CD14-positive monocyte (primary cell): ENCODE data around the gene PERM1. TPM values are rescaled to one million over a fixed set of nuclear protein-coding genes. Genes with fewer than 3 reads are reported as not detected.

Source experiments
- DNase-seq, 3 donors: peaks; one replicate each; pipeline ENCODE4 v3.0.0-alpha.2; 2011 to 2022
- H2AFZ ChIP-seq: 2 replicates; pipeline ENCODE4 v1.6.0; 2012; ENCODE audit warnings: mild to moderate bottlenecking, low read depth, low read length, inconsistent platforms; ENCODE audit not compliant: insufficient read depth, poor library complexity, severe bottlenecking
- H3K27ac ChIP-seq, 2 donors: 1 replicate in 1 of 2; 2 replicates in 1 of 2; pipeline ENCODE4 v1.5.1; 2012 to 2013; ENCODE audit warnings: low read length in 2 of 2, control low read depth in 1 of 2, inconsistent platforms in 1 of 2, low read depth in 1 of 2, mild to moderate bottlenecking in 1 of 2
- H3K27me3 ChIP-seq, 2 donors: one replicate each; pipeline versions ENCODE4 v1.6.0 to v1.6.1; 2011 to 2013; ENCODE audit warnings: low read length in 2 of 2; ENCODE audit not compliant: control insufficient read depth in 2 of 2, insufficient read depth in 2 of 2
- H3K36me3 ChIP-seq, 2 donors: replicated peaks in 1 of 2; 1 replicate in 1 of 2; 2 replicates in 1 of 2; pipeline versions ENCODE4 v1.5.1 to v1.6.1; 2012 to 2013; ENCODE audit warnings: low read length in 2 of 2, control low read depth in 1 of 2, inconsistent platforms in 1 of 2, mild to moderate bottlenecking in 1 of 2; ENCODE audit not compliant: insufficient read depth in 2 of 2, control insufficient read depth in 1 of 2
- H3K4me1 ChIP-seq, 2 donors: 1 replicate in 1 of 2; 2 replicates in 1 of 2; pipeline versions ENCODE4 v1.5.1 to v1.6.1; 2012 to 2013; ENCODE audit warnings: low read length in 2 of 2, control low read depth in 1 of 2, inconsistent platforms in 1 of 2, mild to moderate bottlenecking in 1 of 2, moderate library complexity in 1 of 2; ENCODE audit not compliant: insufficient read depth in 2 of 2, control insufficient read depth in 1 of 2
- H3K4me2 ChIP-seq: replicated peaks from 2 replicates; pipeline ENCODE3; 2012; ENCODE audit warnings: low read length, moderate library complexity, mild to moderate bottlenecking; ENCODE audit not compliant: poor library complexity, severe bottlenecking; ENCODE audit errors: extremely low read depth
- H3K4me3 ChIP-seq, 3 experiments: fragments of 200-600 bp in 1 of 3; sonication (generic) in 1 of 3; replicated peaks in 1 of 3; 1 replicate in 2 of 3; 2 replicates in 1 of 3; pipeline ENCODE4 v1.5.1; 2011 to 2013; ENCODE audit warnings: low read length in 3 of 3, mild to moderate bottlenecking in 3 of 3, control low read depth in 2 of 3, low read depth in 2 of 3, inconsistent platforms in 1 of 3, moderate library complexity in 1 of 3
- H3K79me2 ChIP-seq: 2 replicates; pipeline ENCODE4 v1.6.0; 2012; ENCODE audit warnings: mild to moderate bottlenecking, control low read depth, inconsistent platforms, low read length, moderate library complexity; ENCODE audit not compliant: insufficient read depth
- H3K9ac ChIP-seq: 2 replicates; pipeline ENCODE4 v1.6.0; 2017; ENCODE audit warnings: low read length, mild to moderate bottlenecking; ENCODE audit not compliant: insufficient read depth, poor library complexity, severe bottlenecking
- H3K9me3 ChIP-seq, 2 donors: replicated peaks in 1 of 2; 1 replicate in 1 of 2; 2 replicates in 1 of 2; pipeline versions ENCODE4 v1.5.1 to v1.6.1; 2012 to 2013; ENCODE audit warnings: low read length in 2 of 2, control low read depth in 1 of 2; ENCODE audit not compliant: control insufficient read depth in 1 of 2, insufficient read depth in 1 of 2
- H4K20me1 ChIP-seq: 2 replicates; pipeline ENCODE4 v1.6.0; 2012; ENCODE audit warnings: mild to moderate bottlenecking, low read length, control low read depth, moderate library complexity; ENCODE audit not compliant: insufficient read depth
- H3K27ac Mint-ChIP-seq, 7 donors: one replicate each; pipeline ENCODE4 v1.8.0; 2020; ENCODE audit warnings: mild to moderate bottlenecking in 7 of 7, mixed read lengths in 7 of 7, moderate library complexity in 6 of 7, inconsistent platforms in 2 of 7
- H3K27me3 Mint-ChIP-seq, 3 donors: one replicate each; pipeline ENCODE4 v1.8.0; 2021 to 2022; ENCODE audit warnings: low read depth in 3 of 3, mild to moderate bottlenecking in 3 of 3, mixed read lengths in 3 of 3, moderate library complexity in 3 of 3, inconsistent platforms in 1 of 3
- H3K36me3 Mint-ChIP-seq, 2 donors: one replicate each; pipeline ENCODE4 v1.8.0; 2020; ENCODE audit warnings: mixed read lengths in 2 of 2, inconsistent platforms in 1 of 2, mild to moderate bottlenecking in 1 of 2
- H3K4me1 Mint-ChIP-seq: one replicate; pipeline ENCODE4 v1.8.0; 2020; ENCODE audit warnings: mild to moderate bottlenecking, mixed read lengths
- H3K4me3 Mint-ChIP-seq, 2 donors: one replicate each; pipeline ENCODE4 v1.8.0; 2020; ENCODE audit warnings: mild to moderate bottlenecking in 2 of 2, mixed read lengths in 2 of 2, moderate library complexity in 1 of 2
- H3K9me3 Mint-ChIP-seq, 7 donors: one replicate each; pipeline ENCODE4 v1.8.0; 2020 to 2022; ENCODE audit warnings: mixed read lengths in 7 of 7, mild to moderate bottlenecking in 6 of 7, moderate library complexity in 6 of 7, inconsistent platforms in 2 of 7
- CTCF ChIP-seq: fragments of 200-600 bp; IDR thresholded peaks from one replicate; pipeline ENCODE4 v1.8.0; 2022; ENCODE audit warnings: antibody characterized with exemption, mild to moderate bottlenecking
- WGBS: methylation state at CpG from one replicate; pipeline ENCODE4 v1.1.5; 2013; ENCODE audit warnings: missing lambda C conversion rate; ENCODE audit not compliant: insufficient coverage; 5-methylcytosine and 5-hydroxymethylcytosine counted together
- intact Hi-C, 2 donors: fragments of 100-400 bp; cut with micrococcal nuclease; formaldehyde crosslinking; loops; one replicate each; pipeline versions ENCODE4 v1.15.0 to v1.15.1; 2023
- polyA plus RNA-seq, 3 donors: library from polyadenylated mRNA; depleted of rRNA in 1 of 3; unstranded in 2 of 3; stranded (reverse) in 1 of 3; fragments of 300-500 nt in 2 of 3; fragments of >200 nt in 1 of 3; fragmentation: Illumina TruSeq in 2 of 3; gene quantifications; 1 replicate in 2 of 3; 2 replicates in 1 of 3; pipeline ENCODE4 v1.2.3, GENCODE V29; 2012 to 2021

PERM1 gene
- polyA plus RNA-seq, 3 donors, result not detected

GRCh38 chr1:964691-965525 lies 17.0 kb downstream of the PERM1 start:
- Mint-ChIP-seq H3K27me3 (peaks cover 25 to 47% (median 37%) of the 10 kb centered on the region in 3 donors), H3K36me3 (peaks cover 16 to 19% of the 10 kb centered on the region in 2 donors), H3K4me3 (no peak overlapping the region), H3K4me1 (peaks cover 16% of the 10 kb centered on the region), H3K9me3 (peaks cover 0 to 3% (median 0%) of the 10 kb centered on the region in 7 donors), H3K27ac (peak overlapping the region in 1 of 7 donors; percentile 63)
- no peak overlapping the region for H2AFZ ChIP-seq
- WGBS, result 94% methylated on average over 18 of the region's 51 CpGs
- no peak for TF ChIP-seq CTCF
- no peak overlapping the region for H3K4me3 ChIP-seq
- peaks cover 0 to 8% of the 10 kb centered on the region in 2 donors for H3K9me3 ChIP-seq
- H3K4me2 ChIP-seq, result no peak overlapping the region
- H3K27ac ChIP-seq, result no peak overlapping the region
- peaks cover 25 to 36% of the 10 kb centered on the region in 2 donors for H3K4me1 ChIP-seq
- peaks cover 0 to 3% of the 10 kb centered on the region in 2 donors for H3K36me3 ChIP-seq
- intact Hi-C loops, result loop anchor here in 1 of 2 donors (10.0 kb wide), 1 partner anchor 60 kb away; no protein-coding TSS in a partner anchor
- H3K9ac ChIP-seq, result no peak overlapping the region
- DNase-seq, result no peak
- no peaks in the 10 kb centered on the region for H3K79me2 ChIP-seq
- H4K20me1 ChIP-seq, result no peaks in the 10 kb centered on the region
- peaks cover 0 to 31% of the 10 kb centered on the region in 2 donors for H3K27me3 ChIP-seq

- H3K27me3 Mint-ChIP-seq, result peaks cover 22 to 48% (median 32%) of the 10 kb centered on the region in 3 donors
- WGBS, result 95% methylated on average over 30 of the region's 47 CpGs
These were observed 18.0 kb downstream of the PERM1 start for GRCh38 chr1:963746-964525.

More at GRCh38 chr1:963746-964525, 18.0 kb downstream of the PERM1 start:
- DNase-seq, result no peak
- no peak overlapping the region for H3K27ac ChIP-seq
- no peak overlapping the region for H3K4me3 ChIP-seq
- no peak overlapping the region for H3K9ac ChIP-seq
- Mint-ChIP-seq H3K9me3 (no peaks in the 10 kb centered on the region), H3K4me3 (no peak overlapping the region), H3K36me3 (peaks cover 16 to 19% of the 10 kb centered on the region in 2 donors), H3K4me1 (peaks cover 16% of the 10 kb centered on the region), H3K27ac (no peak overlapping the region)
- no peak for TF ChIP-seq CTCF
- peaks cover 26 to 43% of the 10 kb centered on the region in 2 donors for H3K4me1 ChIP-seq
- no peak overlapping the region for H3K4me2 ChIP-seq
- peaks cover 2% of the 10 kb centered on the region for H3K79me2 ChIP-seq
- H3K36me3 ChIP-seq, result peaks cover 0 to 3% of the 10 kb centered on the region in 2 donors
- intact Hi-C loops, result loop anchor here in 1 of 2 donors (10.0 kb wide), 1 partner anchor 59 kb away; no protein-coding TSS in a partner anchor
- H2AFZ ChIP-seq, result no peak overlapping the region
- no peaks in the 10 kb centered on the region for H3K9me3 ChIP-seq
- no peaks in the 10 kb centered on the region for H4K20me1 ChIP-seq
- peaks cover 0 to 31% of the 10 kb centered on the region in 2 donors for H3K27me3 ChIP-seq
